PC-3 (cell line): ENCODE data around the gene FAM118B.

Source experiments
- EZH2 ChIP-seq: fragments of 300-600 bp; sonication (generic); IDR thresholded peaks from one replicate; pipeline ENCODE4 v1.6.1; 2017; ENCODE audit warnings: antibody characterized with exemption, mild to moderate bottlenecking, low read length; ENCODE audit not compliant: unreplicated experiment
- EZH2phosphoT487 ChIP-seq: fragments of 300-600 bp; sonication (generic); IDR thresholded peaks from 2 replicates; pipeline ENCODE4 v1.6.1; 2018; ENCODE audit warnings: mild to moderate bottlenecking, antibody characterized with exemption, low read length, borderline replicate concordance
- TF ChIP-seq, protein P1 (sequence below): fragments of 300-600 bp; sonication (generic); conservative IDR thresholded peaks from 2 replicates; pipeline ENCODE4 v1.5.1; 2017; ENCODE audit warnings: antibody characterized with exemption, low read depth, mild to moderate bottlenecking, low read length

DNA sequence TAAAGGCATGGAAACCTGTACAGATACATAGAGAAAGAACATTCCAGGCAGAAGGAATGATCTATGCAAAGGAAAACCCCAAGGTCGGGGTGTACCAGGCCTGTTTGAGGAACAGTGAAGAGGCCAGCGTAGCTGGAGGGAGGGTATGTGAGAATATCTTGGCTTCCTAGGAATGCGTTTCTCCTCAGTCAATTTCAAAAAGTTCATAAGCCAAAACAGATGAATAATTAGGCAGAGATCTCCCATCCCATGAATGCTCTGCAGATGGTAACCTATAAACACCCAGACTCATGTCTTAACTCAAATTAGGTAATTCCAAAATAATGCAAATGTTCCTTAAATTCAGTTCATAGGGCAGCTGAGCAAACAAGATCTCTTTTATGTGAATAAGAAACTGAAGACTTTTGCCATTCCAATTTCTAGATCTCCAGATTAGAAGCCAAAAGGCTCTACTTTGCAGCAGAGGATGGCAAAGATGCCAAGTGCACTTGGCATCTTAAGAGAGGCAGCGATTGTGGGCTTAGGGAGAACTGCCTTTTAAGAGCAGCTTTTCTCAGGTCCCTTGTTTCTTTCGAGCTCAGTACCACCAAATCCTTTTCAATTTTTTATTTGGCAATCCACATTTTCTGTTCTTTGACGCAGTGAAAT, 13.2 kb downstream of the FAM118B start:
- TF ChIP-seq EZH2, result no peak
- TF ChIP-seq, protein P1, sequence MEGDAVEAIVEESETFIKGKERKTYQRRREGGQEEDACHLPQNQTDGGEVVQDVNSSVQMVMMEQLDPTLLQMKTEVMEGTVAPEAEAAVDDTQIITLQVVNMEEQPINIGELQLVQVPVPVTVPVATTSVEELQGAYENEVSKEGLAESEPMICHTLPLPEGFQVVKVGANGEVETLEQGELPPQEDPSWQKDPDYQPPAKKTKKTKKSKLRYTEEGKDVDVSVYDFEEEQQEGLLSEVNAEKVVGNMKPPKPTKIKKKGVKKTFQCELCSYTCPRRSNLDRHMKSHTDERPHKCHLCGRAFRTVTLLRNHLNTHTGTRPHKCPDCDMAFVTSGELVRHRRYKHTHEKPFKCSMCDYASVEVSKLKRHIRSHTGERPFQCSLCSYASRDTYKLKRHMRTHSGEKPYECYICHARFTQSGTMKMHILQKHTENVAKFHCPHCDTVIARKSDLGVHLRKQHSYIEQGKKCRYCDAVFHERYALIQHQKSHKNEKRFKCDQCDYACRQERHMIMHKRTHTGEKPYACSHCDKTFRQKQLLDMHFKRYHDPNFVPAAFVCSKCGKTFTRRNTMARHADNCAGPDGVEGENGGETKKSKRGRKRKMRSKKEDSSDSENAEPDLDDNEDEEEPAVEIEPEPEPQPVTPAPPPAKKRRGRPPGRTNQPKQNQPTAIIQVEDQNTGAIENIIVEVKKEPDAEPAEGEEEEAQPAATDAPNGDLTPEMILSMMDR, result no peak
- TF ChIP-seq EZH2phosphoT487, result no peak
